Measurements from ENCODE around the gene BCAS3. TPM values are rescaled to one million over a fixed set of nuclear protein-coding genes. Genes with fewer than 3 reads are reported as not detected.

BCAS3 gene
- total and polyA plus RNA-seq, 10 donors = 3.7 to 56.0 (median 42.3) TPM

DNA sequence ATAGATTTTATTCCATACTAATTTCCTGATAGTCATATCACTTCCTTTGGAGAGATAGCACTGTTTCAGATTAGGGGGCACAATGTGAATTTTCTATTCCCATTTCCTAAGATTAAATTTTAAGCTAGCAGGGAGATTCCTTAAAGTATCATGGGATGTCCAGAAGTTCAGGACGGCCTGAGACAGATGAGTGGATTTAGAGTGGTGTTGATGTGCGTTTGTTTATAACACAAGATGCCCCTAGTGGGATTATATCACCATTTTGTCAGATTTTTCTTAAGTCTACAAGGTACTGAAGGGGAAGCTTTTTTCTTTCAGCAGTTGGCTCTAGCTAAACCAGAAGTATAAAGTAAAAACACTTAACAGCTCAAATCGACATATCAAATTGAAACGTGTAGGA lies 538.4 kb downstream of the BCAS3 start:
- WGBS, 5 donors = 93 to 99% (median 98%) methylated on average over 4 of the region's 4 CpGs
- Histone ChIP-seq H3K27me3 (replicated peaks in 1 of 7) (no peaks in the 10 kb centered on the region), H3K36me3 (no peaks in the 10 kb centered on the region), H3K27ac (no peak overlapping the region), H3K4me3 (no peak overlapping the region), H3K9me3 (no peaks in the 10 kb centered on the region), H3K4me1 (peaks cover 0 to 29% (median 10%) of the 10 kb centered on the region in 6 donors)
- intact Hi-C loops (cut with DNase I; ENCODE audit: low total_unique reads) = no loop called here
- no peak for DNase-seq
- TF ChIP-seq, protein P1, sequence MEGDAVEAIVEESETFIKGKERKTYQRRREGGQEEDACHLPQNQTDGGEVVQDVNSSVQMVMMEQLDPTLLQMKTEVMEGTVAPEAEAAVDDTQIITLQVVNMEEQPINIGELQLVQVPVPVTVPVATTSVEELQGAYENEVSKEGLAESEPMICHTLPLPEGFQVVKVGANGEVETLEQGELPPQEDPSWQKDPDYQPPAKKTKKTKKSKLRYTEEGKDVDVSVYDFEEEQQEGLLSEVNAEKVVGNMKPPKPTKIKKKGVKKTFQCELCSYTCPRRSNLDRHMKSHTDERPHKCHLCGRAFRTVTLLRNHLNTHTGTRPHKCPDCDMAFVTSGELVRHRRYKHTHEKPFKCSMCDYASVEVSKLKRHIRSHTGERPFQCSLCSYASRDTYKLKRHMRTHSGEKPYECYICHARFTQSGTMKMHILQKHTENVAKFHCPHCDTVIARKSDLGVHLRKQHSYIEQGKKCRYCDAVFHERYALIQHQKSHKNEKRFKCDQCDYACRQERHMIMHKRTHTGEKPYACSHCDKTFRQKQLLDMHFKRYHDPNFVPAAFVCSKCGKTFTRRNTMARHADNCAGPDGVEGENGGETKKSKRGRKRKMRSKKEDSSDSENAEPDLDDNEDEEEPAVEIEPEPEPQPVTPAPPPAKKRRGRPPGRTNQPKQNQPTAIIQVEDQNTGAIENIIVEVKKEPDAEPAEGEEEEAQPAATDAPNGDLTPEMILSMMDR (IDR thresholded peaks at IDR 0.05 in 8 of 11, conservative IDR thresholded peaks at IDR 0.05 in 3 of 11) = no peak
- no peak for TF ChIP-seq POLR2A (IDR thresholded peaks at IDR 0.05)
- TF ChIP-seq POLR2AphosphoS5 (IDR thresholded peaks at IDR 0.05) = no peak

DNA sequence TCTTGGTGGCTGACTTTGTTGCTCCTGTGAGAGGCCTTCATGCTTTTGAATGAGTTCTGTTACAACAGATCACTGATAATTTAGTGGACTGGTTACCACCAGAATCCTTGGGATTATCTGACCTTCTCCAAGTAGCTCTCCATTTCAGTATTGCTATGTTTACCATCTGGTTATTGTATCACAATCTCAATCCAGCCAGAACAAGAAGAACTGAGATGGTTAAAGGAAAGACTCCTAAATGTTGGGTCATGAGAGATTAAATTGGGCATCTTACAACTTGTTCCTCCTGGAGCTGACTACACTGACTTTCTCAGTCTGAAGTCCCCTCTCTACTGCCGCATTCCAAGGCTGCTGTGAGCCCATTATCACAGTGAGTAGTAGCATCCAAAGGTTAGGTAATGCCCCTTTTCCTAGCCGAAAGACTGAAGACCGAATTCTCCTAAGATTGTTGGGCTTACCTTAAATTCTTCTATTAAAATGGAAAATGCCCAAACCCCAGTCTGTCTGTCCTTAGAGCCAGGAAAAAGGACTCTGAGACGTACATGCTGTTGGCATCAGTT lies 540.3 kb downstream of the BCAS3 start:
- H3K36me3 ChIP-seq = no peaks in the 10 kb centered on the region
- 87 to 92% (median 88%) methylated on average over 4 of the region's 4 CpGs for WGBS, 5 donors
- TF ChIP-seq, protein P1 (IDR thresholded peaks at IDR 0.05 in 8 of 11, conservative IDR thresholded peaks at IDR 0.05 in 3 of 11) = no peak
- TF ChIP-seq POLR2AphosphoS5 (IDR thresholded peaks at IDR 0.05) = no peak
- TF ChIP-seq POLR2A (IDR thresholded peaks at IDR 0.05) = no peak
- no peak for DNase-seq
- H3K27ac ChIP-seq = peak overlapping the region in 7 of 8 donors; percentile 16 to 68 (median 50)
- H3K9me3 ChIP-seq = no peaks in the 10 kb centered on the region
- H3K4me1 ChIP-seq = peaks cover 3 to 48% (median 28%) of the 10 kb centered on the region in 6 donors
- no peak overlapping the region for H3K4me3 ChIP-seq
- intact Hi-C loops (cut with DNase I; ENCODE audit: low total_unique reads) = no loop called here
- H3K27me3 ChIP-seq (replicated peaks in 1 of 7) = no peaks in the 10 kb centered on the region

DNA sequence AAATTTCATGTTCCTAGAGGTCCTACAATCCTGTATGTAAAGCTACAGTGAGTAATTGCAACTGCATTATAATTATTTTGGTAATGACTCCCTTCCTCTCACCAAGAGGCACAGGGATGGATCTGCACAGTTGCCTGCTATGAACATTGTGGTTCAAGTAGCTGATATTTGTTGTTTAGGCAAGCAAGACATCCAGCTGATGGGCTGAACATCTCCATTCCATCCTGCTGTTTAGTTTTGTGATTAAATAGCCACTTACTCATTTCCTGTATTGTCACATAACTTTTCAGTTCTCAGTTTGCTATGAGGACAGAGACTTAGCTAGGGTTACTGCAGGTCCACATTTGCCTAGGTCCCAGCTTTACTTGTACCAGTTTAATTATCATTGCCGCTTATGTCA lies 540.8 kb downstream of the BCAS3 start:
- intact Hi-C loops (cut with DNase I; ENCODE audit: low total_unique reads) = no loop called here
- DNase-seq = no peak
- peaks cover 3 to 53% (median 28%) of the 10 kb centered on the region in 6 donors for H3K4me1 ChIP-seq
- H3K36me3 ChIP-seq = no peaks in the 10 kb centered on the region
- TF ChIP-seq, protein P1 (IDR thresholded peaks at IDR 0.05 in 8 of 11, conservative IDR thresholded peaks at IDR 0.05 in 3 of 11) = no peak
- TF ChIP-seq POLR2A (IDR thresholded peaks at IDR 0.05) = no peak
- no peak for TF ChIP-seq POLR2AphosphoS5 (IDR thresholded peaks at IDR 0.05)
- no peaks in the 10 kb centered on the region for H3K9me3 ChIP-seq
- no peak overlapping the region for H3K4me3 ChIP-seq
- no peaks in the 10 kb centered on the region for H3K27me3 ChIP-seq (replicated peaks in 1 of 7)
- peak overlapping the region in 7 of 8 donors; percentile 16 to 68 (median 50) for H3K27ac ChIP-seq
- 86 to 97% (median 95%) methylated on average over 1 of the region's 1 CpG for WGBS, 5 donors

DNA sequence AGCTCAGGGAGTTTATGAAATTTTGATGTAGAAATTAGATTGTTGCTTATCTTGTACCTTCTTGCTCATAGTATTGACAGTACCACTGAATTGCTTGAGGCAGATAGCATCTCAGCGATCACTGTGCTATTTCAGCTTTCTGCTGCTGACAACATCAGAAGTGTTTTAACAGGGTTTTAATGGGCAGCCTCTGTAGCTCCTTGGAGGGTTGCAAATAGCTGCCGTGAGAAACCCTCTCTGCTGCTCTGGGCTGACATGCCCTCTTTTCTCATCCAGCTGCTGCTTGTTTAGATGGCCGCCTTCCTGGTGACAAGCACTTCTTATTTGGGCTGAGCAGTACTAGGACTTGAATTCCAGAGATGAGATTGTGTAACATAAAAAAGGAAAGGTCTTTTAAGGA lies 541.8 kb downstream of the BCAS3 start:
- Histone ChIP-seq H3K27me3 (replicated peaks in 1 of 7) (no peaks in the 10 kb centered on the region), H3K9me3 (no peaks in the 10 kb centered on the region), H3K4me3 (no peak overlapping the region), H3K36me3 (no peaks in the 10 kb centered on the region), H3K27ac (peak overlapping the region in 6 of 8 donors; percentile 41 to 68 (median 56)), H3K4me1 (peaks cover 3 to 56% (median 28%) of the 10 kb centered on the region in 6 donors)
- intact Hi-C loops (cut with DNase I; ENCODE audit: low total_unique reads) = no loop called here
- DNase-seq = no peak
- WGBS, 5 donors = 80 to 87% (median 83%) methylated on average over 3 of the region's 3 CpGs
- TF ChIP-seq POLR2AphosphoS5 (IDR thresholded peaks at IDR 0.05) (peak in 1 of 3 donors; percentile 30), POLR2A (IDR thresholded peaks at IDR 0.05) (no peak)
- TF ChIP-seq, protein P1 (IDR thresholded peaks at IDR 0.05 in 8 of 11, conservative IDR thresholded peaks at IDR 0.05 in 3 of 11) = no peak

All from spleen (tissue), 11 donors.